Naive thymus-derived CD4-positive, alpha-beta T cell (primary cell): Measurements from ENCODE around the gene LAMC1. TPM values are rescaled to one million over a fixed set of nuclear protein-coding genes. Genes with fewer than 3 reads are reported as not detected.

Experiments used
- ATAC-seq: fragments of 150-1000 bp; cut with Tn5 transposase; 2 replicates; pipeline ENCODE4 v1.10.0; 2021; ENCODE audit warnings: mild to moderate bottlenecking, moderate library complexity
- CTCF ChIA-PET: fragments of 350-600 bp; sonication (Branson Sonifier 250); formaldehyde crosslinking; loops from one replicate; lab custom pipeline; 2021; ENCODE audit warnings: antibody characterized with exemption; lab: Charles Lee
- POLR2A ChIA-PET: fragments of 350-600 bp; sonication (Branson Sonifier 250); formaldehyde crosslinking; loops from one replicate; lab custom pipeline; 2021; ENCODE audit warnings: antibody characterized with exemption, inconsistent platforms; lab: Charles Lee
- DNase-seq, 9 donors: peaks; one replicate each; pipeline versions ENCODE4 v3.0.0 to v3.0.0-alpha.2; 2020 to 2022; ENCODE audit warnings: mixed read lengths in 1 of 9
- H3K27ac ChIP-seq: one replicate; pipeline ENCODE4 v1.7.0; 2013; ENCODE audit warnings: mild to moderate bottlenecking, low read depth, low read length, moderate library complexity
- H3K27me3 ChIP-seq, 2 donors: one replicate each; pipeline ENCODE4 v1.7.0; 2013; ENCODE audit warnings: low read length in 2 of 2, mild to moderate bottlenecking in 2 of 2, moderate library complexity in 2 of 2; ENCODE audit not compliant: control insufficient read depth in 2 of 2, insufficient read depth in 2 of 2
- H3K36me3 ChIP-seq, 3 experiments: 1 replicate in 2 of 3; 2 replicates in 1 of 3; pipeline ENCODE4 v1.7.0; 2013; ENCODE audit warnings: low read length in 3 of 3, mild to moderate bottlenecking in 3 of 3, moderate library complexity in 1 of 3; ENCODE audit not compliant: insufficient read depth in 3 of 3, control insufficient read depth in 2 of 3
- H3K4me1 ChIP-seq, 2 donors: one replicate each; pipeline ENCODE4 v1.7.0; 2013; ENCODE audit warnings: low read length in 2 of 2, mild to moderate bottlenecking in 2 of 2, moderate library complexity in 1 of 2; ENCODE audit not compliant: control insufficient read depth in 2 of 2, insufficient read depth in 2 of 2
- H3K4me3 ChIP-seq: 2 replicates; pipeline ENCODE4 v1.7.0; 2013; ENCODE audit warnings: mild to moderate bottlenecking, low read length
- H3K9me3 ChIP-seq, 3 experiments: 1 replicate in 2 of 3; 2 replicates in 1 of 3; pipeline ENCODE4 v1.7.0; 2013; ENCODE audit warnings: low read length in 3 of 3; ENCODE audit not compliant: control insufficient read depth in 2 of 3
- H3K27ac Mint-ChIP-seq, 9 donors: one replicate each; pipeline ENCODE4 v1.8.0; 2020 to 2022; ENCODE audit warnings: mixed read lengths in 9 of 9, mild to moderate bottlenecking in 8 of 9, moderate library complexity in 5 of 9, inconsistent platforms in 2 of 9
- H3K27me3 Mint-ChIP-seq, 5 donors: one replicate each; pipeline ENCODE4 v1.8.0; 2021 to 2022; ENCODE audit warnings: mixed read lengths in 5 of 5, mild to moderate bottlenecking in 1 of 5
- H3K36me3 Mint-ChIP-seq, 5 donors: one replicate each; pipeline ENCODE4 v1.8.0; 2020 to 2022; ENCODE audit warnings: mixed read lengths in 5 of 5, mild to moderate bottlenecking in 3 of 5, inconsistent platforms in 1 of 5
- H3K4me1 Mint-ChIP-seq, 7 donors: one replicate each; pipeline ENCODE4 v1.8.0; 2020 to 2022; ENCODE audit warnings: mixed read lengths in 7 of 7, mild to moderate bottlenecking in 3 of 7, inconsistent platforms in 1 of 7
- H3K4me3 Mint-ChIP-seq, 10 donors: one replicate each; pipeline ENCODE4 v1.8.0; 2020 to 2022; ENCODE audit warnings: mild to moderate bottlenecking in 10 of 10, mixed read lengths in 10 of 10, moderate library complexity in 6 of 10, inconsistent platforms in 2 of 10
- H3K9me3 Mint-ChIP-seq, 11 donors: one replicate each; pipeline ENCODE4 v1.8.0; 2020 to 2022; ENCODE audit warnings: mixed read lengths in 11 of 11, mild to moderate bottlenecking in 4 of 11, inconsistent platforms in 1 of 11, moderate library complexity in 1 of 11
- intact Hi-C, 2 donors: fragments of 100-400 bp; cut with micrococcal nuclease; formaldehyde crosslinking; loops; one replicate each; pipeline ENCODE4 v1.15.1; 2023
- polyA plus RNA-seq, 2 donors: library from polyadenylated mRNA; unstranded; fragments of 300-500 nt; fragmentation: Illumina TruSeq; gene quantifications; one replicate each; pipeline ENCODE4 v1.2.3, GENCODE V29; 2021
- total RNA-seq, 6 experiments: library from RNA in 5 of 6; stranded (reverse) in 5 of 6; gene quantifications; 1 replicate in 5 of 6; 2 replicates in 1 of 6; pipeline ENCODE4 v1.2.3 and lab custom pipeline; 2021 to 2026

The LAMC1 gene
- total and polyA plus RNA-seq, 7 experiments from 2014 or later = 0.02 to 1.3 (median 0.24) TPM; not detected in 2

GRCh38 chr1:182985876-182986275 lies 37.3 kb upstream of the LAMC1 start:
- H3K27ac Mint-ChIP-seq = no peak overlapping the region
- intact Hi-C loops = no loop called here
- ChIA-PET POLR2A (no interaction called here), CTCF (no interaction called here)
- H3K4me1 Mint-ChIP-seq = no peaks in the 10 kb centered on the region
- DNase-seq = no peak
- H3K4me3 Mint-ChIP-seq = no peak overlapping the region
- no peaks in the 10 kb centered on the region for H3K36me3 ChIP-seq
- H3K36me3 Mint-ChIP-seq = peaks cover 0 to 4% (median 0%) of the 10 kb centered on the region in 5 donors
- no peaks in the 10 kb centered on the region for H3K27me3 ChIP-seq
- H3K9me3 ChIP-seq = no peaks in the 10 kb centered on the region
- no peak overlapping the region for H3K4me3 ChIP-seq
- H3K4me1 ChIP-seq = no peaks in the 10 kb centered on the region
- H3K9me3 Mint-ChIP-seq = peaks cover 0 to 12% (median 4%) of the 10 kb centered on the region in 11 donors
- peaks cover 17 to 35% (median 24%) of the 10 kb centered on the region in 5 donors for H3K27me3 Mint-ChIP-seq
- H3K27ac ChIP-seq = no peak overlapping the region
- no peak for ATAC-seq

GRCh38 chr1:182990413-182991144 lies 32.6 kb upstream of the LAMC1 start:
- Histone ChIP-seq H3K36me3 (no peaks in the 10 kb centered on the region), H3K27me3 (peaks cover 0 to 4% of the 10 kb centered on the region in 2 donors), H3K4me3 (no peak overlapping the region), H3K4me1 (no peaks in the 10 kb centered on the region), H3K27ac (no peak overlapping the region), H3K9me3 (no peaks in the 10 kb centered on the region)
- CTCF ChIA-PET = no interaction called here
- no peaks in the 10 kb centered on the region for H3K36me3 Mint-ChIP-seq
- no peak for DNase-seq
- ATAC-seq = no peak
- no peak overlapping the region for H3K4me3 Mint-ChIP-seq
- no peaks in the 10 kb centered on the region for H3K4me1 Mint-ChIP-seq
- POLR2A ChIA-PET = interaction anchor here (0.8 kb wide), 1 partner anchor 134 kb away, joined by 4 read pairs; no protein-coding TSS in a partner anchor
- intact Hi-C loops = no loop called here
- peaks cover 18 to 37% (median 35%) of the 10 kb centered on the region in 5 donors for H3K27me3 Mint-ChIP-seq
- no peak overlapping the region for H3K27ac Mint-ChIP-seq
- peaks cover 0 to 2% (median 0%) of the 10 kb centered on the region in 11 donors for H3K9me3 Mint-ChIP-seq

DNA sequence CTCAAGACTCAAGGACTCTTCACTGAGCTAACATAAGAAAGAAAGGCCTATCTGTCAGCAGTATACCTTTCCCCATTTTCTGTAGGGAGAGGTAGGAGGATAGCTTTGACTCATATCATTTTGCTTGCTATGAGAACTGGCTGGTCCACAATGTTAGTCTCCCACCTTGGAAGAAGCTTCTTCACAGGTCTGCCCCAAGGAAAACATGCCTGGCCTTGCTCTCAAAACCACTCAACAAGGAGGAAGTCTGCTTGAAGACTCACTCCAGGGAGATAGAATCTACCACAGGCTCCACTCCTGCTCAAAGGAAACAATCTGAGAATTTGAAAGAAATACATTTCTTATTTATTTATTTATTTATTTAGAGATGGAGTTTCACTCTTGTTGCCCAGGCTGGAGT lies 29.5 kb upstream of the LAMC1 start:
- no peak overlapping the region for H3K27ac ChIP-seq
- Mint-ChIP-seq H3K9me3 (no peaks in the 10 kb centered on the region), H3K4me3 (no peak overlapping the region), H3K4me1 (no peaks in the 10 kb centered on the region), H3K27me3 (peaks cover 22 to 48% (median 39%) of the 10 kb centered on the region in 5 donors), H3K36me3 (no peaks in the 10 kb centered on the region), H3K27ac (no peak overlapping the region)
- no peaks in the 10 kb centered on the region for H3K36me3 ChIP-seq
- H3K4me1 ChIP-seq = no peaks in the 10 kb centered on the region
- POLR2A ChIA-PET = no interaction called here
- H3K9me3 ChIP-seq = no peaks in the 10 kb centered on the region
- ATAC-seq = no peak
- intact Hi-C loops = no loop called here
- CTCF ChIA-PET = no interaction called here
- H3K4me3 ChIP-seq = no peak overlapping the region
- DNase-seq = no peak
- H3K27me3 ChIP-seq = peaks cover 0 to 4% of the 10 kb centered on the region in 2 donors

GRCh38 chr1:182995894-182996293 lies 27.3 kb upstream of the LAMC1 start:
- ChIA-PET CTCF (no interaction called here), POLR2A (no interaction called here)
- H3K27ac Mint-ChIP-seq = no peak overlapping the region
- ATAC-seq (no peak), DNase-seq (no peak)
- peaks cover 23 to 45% (median 36%) of the 10 kb centered on the region in 5 donors for H3K27me3 Mint-ChIP-seq
- no peaks in the 10 kb centered on the region for H3K36me3 ChIP-seq
- no peak overlapping the region for H3K4me3 ChIP-seq
- H3K36me3 Mint-ChIP-seq = no peaks in the 10 kb centered on the region
- intact Hi-C loops = no loop called here
- H3K9me3 ChIP-seq = no peaks in the 10 kb centered on the region
- H3K27ac ChIP-seq = no peak overlapping the region
- no peaks in the 10 kb centered on the region for H3K4me1 ChIP-seq
- H3K9me3 Mint-ChIP-seq = no peaks in the 10 kb centered on the region
- peaks cover 0 to 4% of the 10 kb centered on the region in 2 donors for H3K27me3 ChIP-seq
- no peaks in the 10 kb centered on the region for H3K4me1 Mint-ChIP-seq
- no peak overlapping the region for H3K4me3 Mint-ChIP-seq

DNA sequence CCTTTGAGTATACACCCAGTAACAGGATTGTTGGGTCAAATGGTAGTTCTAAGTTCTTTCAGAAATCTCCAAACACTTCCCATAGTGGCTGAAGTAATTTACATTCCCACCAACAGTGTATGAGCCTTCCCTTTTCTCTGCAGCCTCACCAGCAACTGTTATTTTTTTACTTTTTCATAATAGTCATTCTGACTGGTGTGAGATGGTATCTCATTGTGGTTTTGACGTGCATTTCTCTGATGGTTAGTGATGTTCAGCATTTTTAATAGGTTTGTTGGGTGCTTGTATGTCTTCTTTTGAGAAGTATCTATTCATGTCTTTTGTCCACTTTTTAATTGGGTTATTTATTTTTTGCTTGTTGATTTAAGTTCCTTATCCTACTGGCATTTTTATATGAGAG lies 26.4 kb upstream of the LAMC1 start:
- no peak overlapping the region for H3K4me3 ChIP-seq
- DNase-seq = no peak
- H3K9me3 ChIP-seq = no peaks in the 10 kb centered on the region
- CTCF ChIA-PET = no interaction called here
- no peaks in the 10 kb centered on the region for H3K4me1 Mint-ChIP-seq
- H3K36me3 Mint-ChIP-seq = no peaks in the 10 kb centered on the region
- no peaks in the 10 kb centered on the region for H3K9me3 Mint-ChIP-seq
- H3K27me3 Mint-ChIP-seq = peaks cover 21 to 46% (median 36%) of the 10 kb centered on the region in 5 donors
- intact Hi-C loops = no loop called here
- ATAC-seq = no peak
- H3K27me3 ChIP-seq = peaks cover 0 to 3% of the 10 kb centered on the region in 2 donors
- no peak overlapping the region for H3K27ac ChIP-seq
- H3K27ac Mint-ChIP-seq = no peak overlapping the region
- H3K4me1 ChIP-seq = no peaks in the 10 kb centered on the region
- H3K36me3 ChIP-seq = no peaks in the 10 kb centered on the region
- POLR2A ChIA-PET = no interaction called here
- no peak overlapping the region for H3K4me3 Mint-ChIP-seq

- Mint-ChIP-seq H3K27ac (no peak overlapping the region), H3K9me3 (no peaks in the 10 kb centered on the region), H3K27me3 (peaks cover 22 to 41% (median 39%) of the 10 kb centered on the region in 5 donors), H3K36me3 (no peaks in the 10 kb centered on the region), H3K4me3 (no peak overlapping the region), H3K4me1 (no peaks in the 10 kb centered on the region)
- Histone ChIP-seq H3K36me3 (no peaks in the 10 kb centered on the region), H3K4me3 (no peak overlapping the region), H3K27me3 (no peaks in the 10 kb centered on the region), H3K9me3 (no peaks in the 10 kb centered on the region), H3K4me1 (no peaks in the 10 kb centered on the region), H3K27ac (no peak overlapping the region)
- ChIA-PET POLR2A (no interaction called here), CTCF (no interaction called here)
- no peak for ATAC-seq
- no peak for DNase-seq
- intact Hi-C loops = no loop called here
Measured at GRCh38 chr1:182998482-182998881, 24.7 kb upstream of the LAMC1 start.
